Heart right ventricle (tissue), 16 donors: ENCODE data around the gene HIC1. TPM values are rescaled to one million over a fixed set of nuclear protein-coding genes. Genes with fewer than 3 reads are reported as not detected.

Experiments used
- ATAC-seq, 8 donors: fragments of 200-7000 bp; cut with Tn5 transposase; one replicate each; pipeline ENCODE4 v1.9.1; 2020; ENCODE audit warnings: mild to moderate bottlenecking in 8 of 8, moderate library complexity in 8 of 8, moderate number of reproducible peaks in 1 of 8
- DNase-seq, 2 donors: peaks; one replicate each; pipeline ENCODE4 v3.0.0-alpha.2; 2020
- H3K27ac ChIP-seq, 10 donors: fragments of 200-600 bp; sonication (generic) in 2 of 10; one replicate each; pipeline versions ENCODE4 v1.5.0 to v1.8.0; 2020 to 2022; ENCODE audit warnings: mild to moderate bottlenecking in 3 of 10
- H3K27me3 ChIP-seq, 7 donors: fragments of 200-600 bp; one replicate each; pipeline ENCODE4 v1.8.0; 2021 to 2022; ENCODE audit warnings: mild to moderate bottlenecking in 2 of 7
- H3K36me3 ChIP-seq, 9 donors: fragments of 200-600 bp; sonication (generic) in 1 of 9; one replicate each; pipeline versions ENCODE4 v1.5.0 to v1.8.0; 2020 to 2022; ENCODE audit warnings: mild to moderate bottlenecking in 2 of 9
- H3K4me1 ChIP-seq, 9 donors: fragments of 200-600 bp; sonication (generic) in 1 of 9; one replicate each; pipeline versions ENCODE4 v1.5.0 to v1.8.0; 2020 to 2022; ENCODE audit warnings: mild to moderate bottlenecking in 4 of 9
- H3K4me3 ChIP-seq, 10 donors: fragments of 200-600 bp; sonication (generic) in 2 of 10; one replicate each; pipeline versions ENCODE4 v1.5.0 to v1.8.0; 2020 to 2022; ENCODE audit warnings: mild to moderate bottlenecking in 7 of 10, moderate library complexity in 2 of 10
- H3K9me3 ChIP-seq, 11 donors: fragments of 200-600 bp in 10 of 11; sonication (generic) in 2 of 11; one replicate each; pipeline versions ENCODE4 v1.5.0 to v1.8.0; 2013 to 2022; ENCODE audit warnings: mild to moderate bottlenecking in 2 of 11, control low read depth in 1 of 11, moderate library complexity in 1 of 11
- CTCF ChIP-seq, 9 donors: fragments of 200-600 bp; sonication (generic) in 2 of 9; IDR thresholded peaks; one replicate each; pipeline versions ENCODE4 v1.5.0 to v1.8.0; 2021 to 2022; ENCODE audit warnings: antibody characterized with exemption in 9 of 9, mild to moderate bottlenecking in 5 of 9, moderate library complexity in 1 of 9
- WGBS, 2 donors: extraction: QIAGEN DNeasy Blood & Tissue Kit; methylation state at CpG; one replicate each; pipeline ENCODE4 v1.1.7; 2013; ENCODE audit warnings: inconsistent platforms in 1 of 2; 5-methylcytosine and 5-hydroxymethylcytosine counted together
- intact Hi-C, 10 donors: fragments of 100-400 bp; cut with DNase I; formaldehyde crosslinking; loops; one replicate each; pipeline versions ENCODE4 v1.11.1 to v1.14.2; 2022
- long read RNA-seq, 3 donors: library from polyadenylated mRNA; unstranded; transcript quantifications; one replicate each; pipeline ENCODE4 v2.0.0, GENCODE V29; 2020 to 2021
- polyA plus RNA-seq, 2 donors: library from polyadenylated mRNA; stranded (reverse); fragments of 200-250 nt; gene quantifications; one replicate each; pipeline ENCODE4 v1.2.3, GENCODE V29; 2013
- total RNA-seq, 10 donors: library from RNA; stranded (reverse); fragmentation: NEBNext Ultra II Directional in 3 of 10; extraction: Animal tissue kit (Norgen Biotek cat#: 25700) in 3 of 10; gene quantifications; one replicate each; pipeline versions ENCODE4 v1.2.1 to v1.2.4, GENCODE V29; 2021 to 2023
- donor health status: Arrhythmogenic right ventricular cardiomyopathy.
- donor health status: ischemic (EF 13 %, LVEDD 7.1; RV severe dilation, severe dysfunction).
- donor health status: healthy with polysubstance abuse.
- donor health status: DM: no; HTN: yes; CAD: no.
- donor health status: DM: no; HTN: no; CAD: no.
- donor health status: ischemic (EF 25% LVEDD 6.9; RV normal size, moderate dysfunction).
- donor health status: ischemic (EF 25% LVEDD 5.7; RV mildly dilated, moderate dysfunction).
- donor health status: healthy.
- donor health status: DM: yes; HTN: yes; CAD: no.
- donor health status: Ischemic cardiomyopathy.
- donor health status: ischemic (EF 35%, LVEDD 5.7; RV mildly dilated, moderate dysfunction).
- donor health status: nonischemic (EF 11% LVEDD 7.7; RV severe dilation, severe dysfunction).
- donor health status: DM: yes; HTN: yes; CAD: no.
- donor health status: PGD.
- donor health status: ischemic (EF 29% LVEDD 5.4; RV normal size, mild dysfunction).
- donor health status: nonischemic (EF 23%, LVEDD 6.1; RV moderate dilation, normal function).

HIC1 gene, protein sequence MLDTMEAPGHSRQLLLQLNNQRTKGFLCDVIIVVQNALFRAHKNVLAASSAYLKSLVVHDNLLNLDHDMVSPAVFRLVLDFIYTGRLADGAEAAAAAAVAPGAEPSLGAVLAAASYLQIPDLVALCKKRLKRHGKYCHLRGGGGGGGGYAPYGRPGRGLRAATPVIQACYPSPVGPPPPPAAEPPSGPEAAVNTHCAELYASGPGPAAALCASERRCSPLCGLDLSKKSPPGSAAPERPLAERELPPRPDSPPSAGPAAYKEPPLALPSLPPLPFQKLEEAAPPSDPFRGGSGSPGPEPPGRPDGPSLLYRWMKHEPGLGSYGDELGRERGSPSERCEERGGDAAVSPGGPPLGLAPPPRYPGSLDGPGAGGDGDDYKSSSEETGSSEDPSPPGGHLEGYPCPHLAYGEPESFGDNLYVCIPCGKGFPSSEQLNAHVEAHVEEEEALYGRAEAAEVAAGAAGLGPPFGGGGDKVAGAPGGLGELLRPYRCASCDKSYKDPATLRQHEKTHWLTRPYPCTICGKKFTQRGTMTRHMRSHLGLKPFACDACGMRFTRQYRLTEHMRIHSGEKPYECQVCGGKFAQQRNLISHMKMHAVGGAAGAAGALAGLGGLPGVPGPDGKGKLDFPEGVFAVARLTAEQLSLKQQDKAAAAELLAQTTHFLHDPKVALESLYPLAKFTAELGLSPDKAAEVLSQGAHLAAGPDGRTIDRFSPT
- 10 to 100 TPM in 7 of 10 donors, 1 to 10 TPM in 3; 3.5 to 37.5 (median 12.1) TPM for total RNA-seq
- 10 to 100 TPM in 1 of 2 donors, 1 to 10 TPM in 1; 8.3 to 14.3 TPM for polyA plus RNA-seq
- long read RNA-seq, donor 1, transcript HIC1-206 (1 exons, 725 nt) = major isoform, 10 of 55 reads
- long read RNA-seq, donor 1, transcript HIC1-205 (2 exons, 1,134 nt) = major isoform, 10 of 55 reads
- long read RNA-seq, donor 1, partial matches to known transcripts = 0 of 55 reads
- long read RNA-seq, donor 1, other reads (novel, unspliced or antisense) = 34 of 55 reads
- long read RNA-seq, donor 2, transcript HIC1-206 (1 exons, 725 nt) = minor isoform, 7 of 81 reads
- long read RNA-seq, donor 2, transcript HIC1-205 (2 exons, 1,134 nt) = major isoform, 15 of 81 reads
- long read RNA-seq, donor 2, partial matches to known transcripts = 0 of 81 reads
- long read RNA-seq, donor 2, other reads (novel, unspliced or antisense) = 58 of 81 reads
- long read RNA-seq, donor 3, partial matches to known transcripts = 0 of 4 reads
- long read RNA-seq, donor 3, other reads (novel, unspliced or antisense) = 4 of 4 reads

DNA sequence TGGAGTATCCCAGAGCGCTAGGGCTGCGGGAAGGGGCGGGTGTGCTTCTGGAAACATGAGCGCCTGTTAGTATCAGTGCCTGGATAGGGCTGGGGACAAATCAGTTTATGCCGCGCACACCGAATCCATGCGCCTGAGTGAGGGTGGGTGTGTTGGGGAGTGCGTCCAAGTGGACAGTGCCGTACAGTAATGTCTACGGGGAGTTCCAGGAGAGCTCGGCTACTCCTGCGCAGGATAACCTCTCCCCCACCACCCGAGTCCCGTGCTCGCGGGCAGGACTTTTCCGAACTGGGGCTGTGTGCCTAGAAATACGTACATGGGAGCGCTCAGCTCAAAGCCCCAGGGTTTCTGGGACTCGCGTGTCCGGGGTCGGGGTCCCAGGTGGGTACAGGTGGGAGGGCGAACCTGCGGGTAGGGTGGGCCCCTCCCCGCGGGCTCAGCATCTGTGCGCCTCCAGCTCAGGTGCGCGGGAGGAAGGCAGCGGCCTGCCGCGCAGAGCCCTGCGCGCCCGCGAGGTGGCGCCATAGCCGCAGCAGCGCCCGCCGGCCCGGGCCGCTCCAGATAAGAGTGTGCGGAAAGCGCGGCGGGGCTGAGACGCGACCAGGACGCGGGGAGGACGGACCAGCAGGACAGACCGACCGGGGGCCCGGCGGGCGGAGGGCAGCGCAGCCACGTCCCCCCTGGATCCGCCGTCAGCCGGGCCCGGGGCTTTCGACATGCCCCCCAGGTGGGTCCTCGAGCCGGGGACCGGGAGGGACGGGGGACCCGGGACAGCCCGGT, at the start of gene HIC1:
HIC1 (plus strand) TSS at position 592 of the 780 bp plus-strand sequence. CDS start 1,588 bp downstream, outside the sequence.
- peaks cover 0 to 30% (median 0%) of the 10 kb centered on the region in 9 donors for H3K36me3 ChIP-seq
- WGBS, 2 donors = 2 to 3% methylated on average over 71 to 72 of the region's 72 CpGs
- peak within 1 kb of the TSS; percentile 78 to 97 (median 93) for H3K27ac ChIP-seq
- intact Hi-C loops = loop anchor here (1.0 to 10.0 kb wide), 11 partner anchors 38 to 340 kb away; no protein-coding TSS in a partner anchor
- TF ChIP-seq CTCF (IDR thresholded peaks at IDR 0.05) = peak; percentile 93 to 99 (median 98)
- H3K27me3 ChIP-seq = peaks cover 0 to 80% (median 17%) of the 10 kb centered on the region in 7 donors
- peaks cover 22 to 69% (median 53%) of the 10 kb centered on the region in 9 donors for H3K4me1 ChIP-seq
- ATAC-seq (peak; percentile 57 to 71 (median 60)), DNase-seq (peak; percentile 79 to 85)
- H3K9me3 ChIP-seq = no peaks in the 10 kb centered on the region
- peak within 1 kb of the TSS; percentile 50 to 83 (median 72) for H3K4me3 ChIP-seq

GRCh38 chr17:2008332-2009126, 46.4 kb upstream of the HIC1 start:
- 90 to 94% methylated on average over 15 of the region's 15 CpGs for WGBS, 2 donors
- no peak for TF ChIP-seq CTCF (IDR thresholded peaks at IDR 0.05)
- ATAC-seq (no peak), DNase-seq (no peak)
- Histone ChIP-seq H3K4me3 (no peak overlapping the region), H3K27me3 (no peaks in the 10 kb centered on the region), H3K9me3 (no peaks in the 10 kb centered on the region), H3K36me3 (no peaks in the 10 kb centered on the region), H3K27ac (no peak overlapping the region), H3K4me1 (peaks cover 0 to 17% (median 7%) of the 10 kb centered on the region in 9 donors)
- intact Hi-C loops = loop anchor here in 1 of 10 donors (10.0 kb wide), 1 partner anchor 74 kb away; no protein-coding TSS in a partner anchor

GRCh38 chr17:2009737-2010136, 45.2 kb upstream of the HIC1 start:
- Histone ChIP-seq H3K9me3 (no peaks in the 10 kb centered on the region), H3K27ac (no peak overlapping the region), H3K4me3 (no peak overlapping the region), H3K4me1 (peaks cover 0 to 22% (median 12%) of the 10 kb centered on the region in 9 donors), H3K36me3 (no peaks in the 10 kb centered on the region), H3K27me3 (no peaks in the 10 kb centered on the region)
- intact Hi-C loops = loop anchor here in 1 of 10 donors (10.0 kb wide), 1 partner anchor 75 kb away; no protein-coding TSS in a partner anchor
- 91 to 96% methylated on average over 10 of the region's 10 CpGs for WGBS, 2 donors
- no peak for DNase-seq
- no peak for TF ChIP-seq CTCF (IDR thresholded peaks at IDR 0.05)
- ATAC-seq = no peak
